ENCODE data around the gene EPN1.

- TF ChIP-seq NFIC (IDR thresholded peaks at IDR 0.05; ENCODE audit: borderline replicate concordance) (no peak), CTCF (IDR thresholded peaks at IDR 0.05) (no peak), USF1 (IDR thresholded peaks at IDR 0.05; ENCODE audit: borderline replicate concordance, low read depth) (no peak), RFX5 (IDR thresholded peaks at IDR 0.05; ENCODE audit: low read length) (no peak), REST (IDR thresholded peaks at IDR 0.05; ENCODE audit: low read depth, low read length) (no peak), POLR2AphosphoS5 (IDR thresholded peaks at IDR 0.05; ENCODE audit: low read depth, low read length) (no peak)
Measured at GRCh38 chr19:55650602-55651230, 24.3 kb upstream of the EPN1 start.

Data from SK-N-SH (cell line).